Omental fat pad (tissue), 4 donors: Measurements from ENCODE around the gene AEBP2. TPM values are rescaled to one million over a fixed set of nuclear protein-coding genes. Genes with fewer than 3 reads are reported as not detected.

Experiments used
- ATAC-seq: fragments of 150-250 bp; one replicate; pipeline ENCODE4 v1.9.1; 2016; ENCODE audit warnings: mild to moderate bottlenecking, moderate library complexity; ENCODE audit not compliant: low FRiP score
- DNase-seq: peaks from one replicate; pipeline ENCODE4 v3.0.0-alpha.2; 2019; ENCODE audit warnings: low spot score
- total RNA-seq, 4 donors: library from RNA; depleted of rRNA; stranded (reverse); fragments of >200 nt; gene quantifications; one replicate each; pipeline ENCODE4 v1.1.0, GENCODE V29; 2016
- TF ChIP-seq, protein P1 (sequence below), 3 donors: fragments of 450-650 bp; IDR thresholded peaks; one replicate each; pipeline ENCODE4 v1.5.1; 2016 to 2017; ENCODE audit warnings: antibody characterized with exemption in 3 of 3, mild to moderate bottlenecking in 3 of 3, moderate library complexity in 2 of 3

The AEBP2 gene
- total RNA-seq, 4 donors from 2014 or later, result 19.3 to 39.9 (median 27.7) TPM

DNA sequence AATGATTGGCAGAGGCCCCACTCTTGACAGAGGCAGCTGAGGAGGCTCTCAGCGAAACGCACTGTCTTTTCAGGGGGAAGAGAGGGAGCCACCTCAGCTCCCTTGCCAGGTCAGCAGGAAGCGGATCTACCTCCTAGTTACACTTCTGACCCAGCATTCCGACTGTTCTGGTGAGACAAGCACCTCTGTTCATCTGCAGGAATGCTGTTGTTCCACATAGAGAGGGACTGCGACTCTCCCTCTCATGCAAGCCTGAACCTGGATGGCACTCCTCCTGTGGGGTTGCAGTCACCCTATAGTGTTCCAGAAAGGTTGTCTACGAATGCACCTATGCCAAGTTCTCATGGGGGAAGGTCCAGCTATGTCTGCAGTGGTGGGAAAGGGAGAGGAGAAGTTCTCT lies 37.1 kb upstream of the AEBP2 start:
- TF ChIP-seq, protein P1, sequence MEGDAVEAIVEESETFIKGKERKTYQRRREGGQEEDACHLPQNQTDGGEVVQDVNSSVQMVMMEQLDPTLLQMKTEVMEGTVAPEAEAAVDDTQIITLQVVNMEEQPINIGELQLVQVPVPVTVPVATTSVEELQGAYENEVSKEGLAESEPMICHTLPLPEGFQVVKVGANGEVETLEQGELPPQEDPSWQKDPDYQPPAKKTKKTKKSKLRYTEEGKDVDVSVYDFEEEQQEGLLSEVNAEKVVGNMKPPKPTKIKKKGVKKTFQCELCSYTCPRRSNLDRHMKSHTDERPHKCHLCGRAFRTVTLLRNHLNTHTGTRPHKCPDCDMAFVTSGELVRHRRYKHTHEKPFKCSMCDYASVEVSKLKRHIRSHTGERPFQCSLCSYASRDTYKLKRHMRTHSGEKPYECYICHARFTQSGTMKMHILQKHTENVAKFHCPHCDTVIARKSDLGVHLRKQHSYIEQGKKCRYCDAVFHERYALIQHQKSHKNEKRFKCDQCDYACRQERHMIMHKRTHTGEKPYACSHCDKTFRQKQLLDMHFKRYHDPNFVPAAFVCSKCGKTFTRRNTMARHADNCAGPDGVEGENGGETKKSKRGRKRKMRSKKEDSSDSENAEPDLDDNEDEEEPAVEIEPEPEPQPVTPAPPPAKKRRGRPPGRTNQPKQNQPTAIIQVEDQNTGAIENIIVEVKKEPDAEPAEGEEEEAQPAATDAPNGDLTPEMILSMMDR (IDR thresholded peaks at IDR 0.05), result no peak
- ATAC-seq, result no peak
- no peak for DNase-seq

GRCh38 chr12:19402743-19403431 lies 36.4 kb upstream of the AEBP2 start:
- TF ChIP-seq, protein P1 (IDR thresholded peaks at IDR 0.05), result no peak
- DNase-seq (no peak), ATAC-seq (no peak)

DNA sequence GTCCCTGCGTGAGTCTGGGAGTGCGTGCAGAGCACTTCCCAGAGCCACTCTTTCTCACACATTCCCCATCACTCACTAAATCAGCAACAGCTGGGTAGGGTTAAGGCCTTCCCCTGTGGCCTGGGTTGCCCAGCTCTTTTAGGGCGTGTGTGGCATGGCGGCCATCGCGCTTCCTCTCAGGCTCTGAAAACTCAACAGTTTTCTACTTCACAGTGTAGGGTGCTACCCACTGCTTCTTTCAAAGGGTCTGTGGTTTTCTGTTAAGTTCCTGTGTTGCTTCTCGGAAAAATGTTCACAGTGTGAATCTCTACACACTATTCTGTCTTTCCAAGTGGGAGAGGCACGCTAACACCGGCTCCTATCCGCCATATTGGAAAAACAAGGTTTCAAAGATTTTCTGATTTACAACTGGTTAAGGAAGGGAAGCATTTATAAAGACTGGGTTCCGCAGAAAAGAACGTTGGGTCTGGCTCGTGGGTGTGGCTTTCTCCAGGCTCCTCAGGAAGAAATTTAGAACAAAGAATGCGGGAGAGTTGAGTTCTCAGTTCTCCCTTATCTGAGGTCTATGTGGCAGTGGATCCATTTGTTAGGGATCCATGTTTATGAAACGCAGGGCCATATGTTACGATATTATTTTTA lies 34.9 kb upstream of the AEBP2 start:
- TF ChIP-seq, protein P1 (IDR thresholded peaks at IDR 0.05), result no peak
- DNase-seq (no peak), ATAC-seq (no peak)

DNA sequence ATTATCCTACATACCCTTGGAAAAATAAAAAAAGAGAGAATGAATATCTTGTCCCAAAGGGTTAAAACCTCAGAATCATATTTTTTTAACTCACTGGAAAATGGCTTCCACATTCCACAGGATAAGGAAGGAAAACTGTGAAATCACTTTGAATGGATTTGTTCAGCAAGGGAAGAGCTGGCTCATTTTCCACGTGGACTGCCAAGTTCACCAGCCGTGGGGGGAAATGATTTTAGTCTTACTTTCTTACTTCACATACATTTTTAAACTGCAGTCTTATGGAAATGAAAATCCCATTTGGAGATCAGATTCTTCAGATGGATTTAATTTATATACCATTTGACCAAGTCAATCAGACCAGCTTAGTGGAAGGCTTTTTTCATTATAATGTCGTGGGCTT lies 29.9 kb upstream of the AEBP2 start:
- TF ChIP-seq, protein P1 (IDR thresholded peaks at IDR 0.05), result no peak
- ATAC-seq (no peak), DNase-seq (no peak)

DNA sequence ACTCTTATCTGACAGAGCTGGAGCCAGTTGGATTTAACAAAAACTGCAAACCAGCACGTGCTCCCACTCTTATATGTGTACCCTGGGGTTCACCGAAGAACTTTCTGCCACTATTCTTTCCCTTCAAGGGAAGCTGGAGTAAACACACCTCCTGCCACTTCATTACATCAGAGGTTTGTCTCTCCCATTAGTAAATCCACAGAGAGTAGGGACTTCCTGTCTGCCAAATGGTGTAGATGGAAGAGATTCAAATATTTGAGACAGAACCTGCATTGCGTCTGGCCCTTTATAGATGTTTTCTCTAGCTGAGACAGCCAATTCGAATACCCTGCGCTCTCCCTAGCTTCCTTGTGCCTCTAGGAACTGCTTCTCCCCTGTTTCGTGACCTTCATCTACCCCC lies 29.1 kb upstream of the AEBP2 start:
- no peak for ATAC-seq
- DNase-seq, result no peak
- TF ChIP-seq, protein P1 (IDR thresholded peaks at IDR 0.05), result no peak

DNA sequence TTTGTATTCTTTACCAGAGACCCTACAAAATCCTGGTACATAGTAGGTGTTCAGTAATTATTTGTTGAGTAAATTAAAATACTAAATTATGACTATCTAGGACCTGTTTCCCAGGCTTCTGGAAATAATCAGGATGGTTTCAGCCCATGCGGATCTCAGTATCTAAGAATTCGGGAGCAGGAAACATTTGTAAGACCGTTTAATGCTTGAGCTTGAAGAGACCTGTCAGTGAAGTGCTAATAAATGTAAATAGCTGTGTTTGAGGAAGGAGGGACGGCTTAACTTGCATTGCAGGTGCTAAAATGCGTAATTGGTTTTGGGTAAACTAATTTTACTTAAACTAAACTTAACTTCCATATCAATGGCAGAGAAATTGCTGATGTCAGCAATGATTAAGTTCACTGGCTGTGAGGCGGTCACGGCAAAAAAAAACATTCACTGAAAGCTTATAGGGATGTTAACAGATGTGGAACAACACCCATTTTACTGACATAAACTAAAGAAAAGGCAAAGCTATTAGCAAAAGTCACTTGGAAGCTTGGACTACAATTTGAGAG lies 28.6 kb upstream of the AEBP2 start:
- ATAC-seq (no peak), DNase-seq (no peak)
- TF ChIP-seq, protein P1 (IDR thresholded peaks at IDR 0.05), result no peak
